GM12878 (cell line): ENCODE results near the gene MEF2C. TPM values are rescaled to one million over a fixed set of nuclear protein-coding genes. Genes with fewer than 3 reads are reported as not detected.

Source experiments
- ATAC-seq: fragments of 200-7000 bp; cut with Tn5 transposase; 3 replicates; pipeline ENCODE4 v1.9.1; 2020; ENCODE audit warnings: mild to moderate bottlenecking, moderate library complexity
- BruUV-seq: library from RNA; stranded (reverse); fragments of 400-500 nt; replicated peaks from 2 replicates; lab custom pipeline; 2021; lab: Mats Ljungman, UMichigan
- CTCF ChIA-PET: fragments of 300-600 bp; sonication (Branson Sonifier 250); formaldehyde crosslinking; extraction: SDS; loops from one replicate; lab custom pipeline; 2021; ENCODE audit warnings: inconsistent platforms; lab: Yijun Ruan, JAX
- POLR2A ChIA-PET: fragments of 350-600 bp; formaldehyde crosslinking; extraction: SDS; loops from one replicate; lab custom pipeline; 2021; ENCODE audit warnings: inconsistent platforms; lab: Charles Lee
- RAD21 ChIA-PET: fragments of 300-600 bp; sonication (Branson Sonifier 250); formaldehyde crosslinking; loops from one replicate; lab custom pipeline; 2023; ENCODE audit warnings: antibody characterized with exemption; ENCODE audit not compliant: unreplicated experiment; lab: Charles Lee
- SMC1A ChIA-PET: fragments of 300-600 bp; sonication (Branson Sonifier 250); formaldehyde crosslinking; loops from one replicate; lab custom pipeline; 2023; ENCODE audit not compliant: unreplicated experiment, uncharacterized antibody; lab: Charles Lee
- DNase-seq: peaks from one replicate; pipeline ENCODE4 v3.0.0-alpha.2; 2011; ENCODE audit warnings: low read depth, low spot score
- FAIRE-seq: peaks from 3 replicates; lab custom pipeline; 2011; peaks lifted over from hg19 to GRCh38; lab: Jason Lieb, UNC
- H2AFZ ChIP-seq: 2 replicates; pipeline ENCODE4 v1.6.0; 2011; ENCODE audit warnings: low read depth, low read length, control low read depth; ENCODE audit not compliant: control insufficient read depth
- H3K27ac ChIP-seq: 2 replicates; pipeline ENCODE4 v1.5.1; 2011; ENCODE audit warnings: control low read depth; ENCODE audit not compliant: control insufficient read depth, insufficient read depth
- H3K27me3 ChIP-seq, 2 experiments: replicated peaks in 1 of 2; 2 replicates each; pipeline versions ENCODE4 v1.6.0 to v1.6.1; 2011; ENCODE audit warnings: low read length in 1 of 2; ENCODE audit not compliant: control insufficient read depth in 2 of 2, insufficient read depth in 2 of 2
- H3K36me3 ChIP-seq, 2 experiments: 2 replicates each; pipeline ENCODE4 v1.5.1; 2011; ENCODE audit warnings: low read length in 1 of 2; ENCODE audit not compliant: control insufficient read depth in 2 of 2, insufficient read depth in 2 of 2
- H3K4me1 ChIP-seq: 2 replicates; pipeline ENCODE4 v1.6.1; 2011; ENCODE audit warnings: mild to moderate bottlenecking, low read length, moderate library complexity, mixed read lengths; ENCODE audit not compliant: control insufficient read depth, insufficient read depth
- H3K4me2 ChIP-seq: 2 replicates; pipeline ENCODE4 v1.6.0; 2011; ENCODE audit warnings: control low read depth; ENCODE audit not compliant: control insufficient read depth, insufficient read depth
- H3K4me3 ChIP-seq: fragments of 200-600 bp; sonication (generic); 2 replicates; pipeline ENCODE4 v1.5.1; 2016
- H3K79me2 ChIP-seq: 2 replicates; pipeline ENCODE4 v1.6.0; 2011; ENCODE audit warnings: low read length; ENCODE audit not compliant: control insufficient read depth, insufficient read depth
- H3K9ac ChIP-seq: 2 replicates; pipeline ENCODE4 v1.8.0; 2011; ENCODE audit warnings: low read length, control low read depth, mixed read lengths; ENCODE audit not compliant: control insufficient read depth, insufficient read depth
- H3K9me3 ChIP-seq: replicated peaks from 3 replicates; pipeline ENCODE4 v1.5.1; 2011; ENCODE audit warnings: mild to moderate bottlenecking, low read length; ENCODE audit not compliant: control insufficient read depth, insufficient read depth
- H4K20me1 ChIP-seq: 2 replicates; pipeline ENCODE4 v1.6.0; 2011; ENCODE audit not compliant: control insufficient read depth, insufficient read depth
- BCL11A ChIP-seq: IDR thresholded peaks from 2 replicates; pipeline ENCODE4 v1.6.1; 2011; ENCODE audit warnings: low read depth, low read length
- BMI1 ChIP-seq: fragments of 450-650 bp; IDR thresholded peaks from 2 replicates; pipeline ENCODE4 v1.6.1; 2016; ENCODE audit warnings: mild to moderate bottlenecking, moderate library complexity, borderline replicate concordance
- GATAD2B ChIP-seq: fragments of 450-650 bp; conservative IDR thresholded peaks from 2 replicates; pipeline ENCODE4 v1.6.1; 2017; ENCODE audit warnings: low read depth, mild to moderate bottlenecking, moderate library complexity
- HCFC1 ChIP-seq: fragments of 150-350 bp; IDR thresholded peaks from 2 replicates; pipeline ENCODE4 v1.6.1; 2014; ENCODE audit warnings: low read length
- IRF3 ChIP-seq: fragments of 450-650 bp; IDR thresholded peaks from 2 replicates; pipeline ENCODE4 v1.6.1; 2014; ENCODE audit warnings: mild to moderate bottlenecking
- JUND ChIP-seq: IDR thresholded peaks from 2 replicates; pipeline ENCODE4 v1.6.1; 2012; ENCODE audit warnings: low read depth, mild to moderate bottlenecking, low read length, improper control_type of control experiment, moderate library complexity
- NR2C1 ChIP-seq: fragments of 450-650 bp; IDR thresholded peaks from 2 replicates; pipeline ENCODE4 v1.6.1; 2017; ENCODE audit warnings: antibody characterized with exemption, mild to moderate bottlenecking, moderate library complexity
- NR2F1 ChIP-seq: fragments of 450-650 bp; conservative IDR thresholded peaks from 2 replicates; pipeline ENCODE4 v1.6.1; 2017; ENCODE audit warnings: mild to moderate bottlenecking
- POLR2A ChIP-seq: IDR thresholded peaks from 2 replicates; pipeline ENCODE4 v1.6.1; 2011; ENCODE audit warnings: low read depth, mild to moderate bottlenecking, low read length
- RB1 ChIP-seq: fragments of 450-650 bp; formaldehyde crosslinking; IDR thresholded peaks from 2 replicates; pipeline ENCODE4 v1.6.1; 2017; ENCODE audit warnings: mild to moderate bottlenecking, borderline replicate concordance
- SMC3 ChIP-seq: IDR thresholded peaks from 2 replicates; pipeline ENCODE4 v1.6.1; 2011; ENCODE audit warnings: low read length, improper control_type of control experiment, borderline replicate concordance
- SREBF2 ChIP-seq: IDR thresholded peaks from 2 replicates; pipeline ENCODE4 v1.6.1; 2012; ENCODE audit warnings: mild to moderate bottlenecking, low read length
- SUZ12 ChIP-seq: fragments of 200-600 bp; sonication (generic); IDR thresholded peaks from one replicate; pipeline ENCODE4 v1.6.1; 2018; ENCODE audit warnings: antibody characterized with exemption, mild to moderate bottlenecking; ENCODE audit not compliant: unreplicated experiment
- USF2 ChIP-seq: IDR thresholded peaks from 2 replicates; pipeline ENCODE4 v1.6.1; 2011; ENCODE audit warnings: low read depth, low read length, improper control_type of control experiment, borderline replicate concordance
- ZNF622 ChIP-seq: fragments of 450-650 bp; IDR thresholded peaks from 2 replicates; pipeline ENCODE4 v1.6.1; 2017; ENCODE audit warnings: mild to moderate bottlenecking, inconsistent platforms
- ZNF687 ChIP-seq: fragments of 450-650 bp; IDR thresholded peaks from 2 replicates; pipeline ENCODE4 v1.6.1; 2017; ENCODE audit warnings: mild to moderate bottlenecking, moderate library complexity
- in situ Hi-C: fragments of 300-500 bp; cut with MboI; formaldehyde crosslinking; loops from 9 replicates; pipeline ENCODE4 v1.14.3; 2018; ENCODE audit warnings: mixed read lengths
- intact Hi-C: fragments of 100-400 bp; cut with micrococcal nuclease; formaldehyde crosslinking; loops from one replicate; pipeline ENCODE4 v1.14.2; 2022; ENCODE audit not compliant: unreplicated experiment
- polyA plus RNA-seq, 11 experiments: library from polyadenylated mRNA; depleted of rRNA in 4 of 11; unstranded in 6 of 11; stranded (reverse) in 5 of 11; fragments of >200 nt; fragmentation: Nextera tagmentation in 4 of 11; fragmentation: Illumina TruSeq in 1 of 11; extraction: Ambion mirVana in 4 of 11; extraction: Trizol in 1 of 11; gene quantifications; 1 replicate in 1 of 11; 2 replicates in 10 of 11; pipeline versions ENCODE4 v1.2.1 to v1.2.3, GENCODE V29; 2011 to 2016; ENCODE audit warnings: inconsistent platforms in 2 of 11, missing spikeins in 2 of 11, low read depth in 1 of 11
- total RNA-seq, 4 experiments: library from RNA; depleted of rRNA in 3 of 4; stranded (reverse); fragments of >200 nt in 3 of 4; fragmentation: Illumina TruSeq in 1 of 4; extraction: Trizol in 1 of 4; gene quantifications; 2 replicates each; pipeline versions ENCODE4 v1.2.1 to v1.2.3, GENCODE V29; 2013 to 2021
- TF ChIP-seq, protein P1 (sequence below): IDR thresholded peaks from 2 replicates; pipeline ENCODE4 v1.6.1; 2011; ENCODE audit warnings: borderline replicate concordance, low read depth, mild to moderate bottlenecking, moderate library complexity, low read length; ENCODE audit not compliant: insufficient read depth, poor library complexity, severe bottlenecking

MEF2C gene
- total and polyA plus RNA-seq, 10 of the 15 experiments (the other 5 are each of a cell fraction or from before 2014, with no cell fraction given) = 104 to 225 (median 180) TPM

- no peak for TF ChIP-seq SREBF2
Observed at GRCh38 chr5:88807327-88807726, 75.7 kb downstream of the MEF2C start (continued).

- POLR2A ChIA-PET = interaction anchor here (1.3 to 1.5 kb wide), 2 partner anchors 12 to 69 kb away, joined by 3 read pairs; no protein-coding TSS in a partner anchor
- no peak; the same call in 2 of the 3 replicates for ATAC-seq
- Histone ChIP-seq H3K79me2 (peaks cover 80% of the 10 kb centered on the region), H3K4me2 (no peak overlapping the region), H3K4me3 (no peak overlapping the region), H3K9ac (no peak overlapping the region), H3K4me1 (peaks cover 12% of the 10 kb centered on the region; the same call in 1 of the 2 replicates), H3K27ac (peak overlapping the region; percentile 37; the same call in 1 of the 2 replicates), H4K20me1 (no peaks in the 10 kb centered on the region), H3K27me3 (no peaks in the 10 kb centered on the region), H3K36me3 (peaks cover 8 to 30% of the 10 kb centered on the region in 2 experiments), H2AFZ (no peak overlapping the region), H3K9me3 (peaks cover 10% of the 10 kb centered on the region)
- RAD21 ChIA-PET = interaction anchor here (0.8 to 4.6 kb wide), 7 partner anchors 13 to 82 kb away, joined by 3 to 49 read pairs (median 6); no protein-coding TSS in a partner anchor
- intact Hi-C loops (no loop called here), in situ Hi-C loops (no loop called here)
- DNase-seq = no peak
- no TSS peak for BruUV-seq
- no peak for FAIRE-seq
- SMC1A ChIA-PET = interaction anchor here (0.6 to 9.3 kb wide), 13 partner anchors 12 to 159 kb away, joined by 3 to 99 read pairs (median 5); no protein-coding TSS in a partner anchor
- CTCF ChIA-PET = interaction anchor here (2.2 to 2.4 kb wide), 2 partner anchors 12 to 19 kb away, joined by 5 to 7 read pairs; no protein-coding TSS in a partner anchor
- TF ChIP-seq, protein P1, sequence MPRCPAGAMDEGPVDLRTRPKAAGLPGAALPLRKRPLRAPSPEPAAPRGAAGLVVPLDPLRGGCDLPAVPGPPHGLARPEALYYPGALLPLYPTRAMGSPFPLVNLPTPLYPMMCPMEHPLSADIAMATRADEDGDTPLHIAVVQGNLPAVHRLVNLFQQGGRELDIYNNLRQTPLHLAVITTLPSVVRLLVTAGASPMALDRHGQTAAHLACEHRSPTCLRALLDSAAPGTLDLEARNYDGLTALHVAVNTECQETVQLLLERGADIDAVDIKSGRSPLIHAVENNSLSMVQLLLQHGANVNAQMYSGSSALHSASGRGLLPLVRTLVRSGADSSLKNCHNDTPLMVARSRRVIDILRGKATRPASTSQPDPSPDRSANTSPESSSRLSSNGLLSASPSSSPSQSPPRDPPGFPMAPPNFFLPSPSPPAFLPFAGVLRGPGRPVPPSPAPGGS = no peak
- TF ChIP-seq HCFC1 (no peak), NR2C1 (no peak), ZNF622 (no peak), IRF3 (no peak), NR2F1 (no peak), RB1 (no peak), BMI1 (no peak), SUZ12 (no peak), ZNF687 (no peak), POLR2A (no peak), GATAD2B (no peak), BCL11A (no peak), SMC3 (no peak), JUND (no peak), USF2 (no peak)
Observed at GRCh38 chr5:88806338-88806737, 76.6 kb downstream of the MEF2C start.
